PC-9 (cell line): ENCODE measurements around the gene BAIAP2. TPM values are rescaled to one million over a fixed set of nuclear protein-coding genes. Genes with fewer than 3 reads are reported as not detected.

Source experiments
- BruUV-seq: library from RNA; stranded (reverse); fragments of 400-500 nt; replicated peaks from 2 replicates; lab custom pipeline; 2021; lab: Mats Ljungman, UMichigan
- CTCF ChIA-PET: fragments of 300-600 bp; sonication (Branson Sonifier 250); formaldehyde crosslinking; loops from one replicate; lab custom pipeline; 2022; ENCODE audit warnings: antibody characterized with exemption; lab: Charles Lee
- POLR2A ChIA-PET: fragments of 300-600 bp; sonication (Branson Sonifier 250); formaldehyde crosslinking; loops from one replicate; lab custom pipeline; 2022; ENCODE audit warnings: antibody characterized with exemption; ENCODE audit not compliant: unreplicated experiment; lab: Charles Lee
- DNase-seq, 2 experiments: peaks; one replicate each; pipeline versions ENCODE4 v3.0.0 to v3.0.0-alpha.2; 2015 to 2022; ENCODE audit warnings: mixed read lengths in 1 of 2
- H2AFZ ChIP-seq: fragments of 200-600 bp; sonication (generic); 2 replicates; pipeline ENCODE4 v1.8.1; 2017; ENCODE audit warnings: antibody characterized with exemption
- H3F3A ChIP-seq: fragments of 200-600 bp; sonication (generic); 2 replicates; pipeline ENCODE4 v1.8.1; 2017; ENCODE audit warnings: antibody characterized with exemption, mild to moderate bottlenecking, low read depth; ENCODE audit not compliant: insufficient read depth
- H3K27ac ChIP-seq: fragments of 200-600 bp; sonication (generic); 2 replicates; pipeline ENCODE4 v1.6.1; 2016; ENCODE audit warnings: mixed run types
- H3K27me3 ChIP-seq: fragments of 200-600 bp; sonication (generic); 2 replicates; pipeline ENCODE4 v1.6.1; 2016; ENCODE audit warnings: low read depth, mixed run types; ENCODE audit not compliant: insufficient read depth
- H3K36me3 ChIP-seq: fragments of 200-600 bp; sonication (generic); 2 replicates; pipeline ENCODE4 v1.6.1; 2016; ENCODE audit warnings: low read depth, mixed run types
- H3K4me1 ChIP-seq: fragments of 200-600 bp; sonication (generic); replicated peaks from 2 replicates; pipeline ENCODE4 v1.6.1; 2016; ENCODE audit warnings: mixed run types; ENCODE audit not compliant: insufficient read depth
- H3K4me2 ChIP-seq: fragments of 200-600 bp; sonication (generic); 2 replicates; pipeline ENCODE4 v1.6.1; 2017; ENCODE audit warnings: mixed run types
- H3K4me3 ChIP-seq: fragments of 200-600 bp; sonication (generic); 2 replicates; pipeline ENCODE4 v1.6.1; 2016; ENCODE audit warnings: mixed run types
- H3K79me2 ChIP-seq: fragments of 200-600 bp; sonication (generic); 2 replicates; pipeline ENCODE4 v1.6.1; 2017; ENCODE audit warnings: low read depth, mixed run types
- H3K9me2 ChIP-seq: fragments of 200-600 bp; sonication (generic); 2 replicates; pipeline ENCODE4 v1.8.1; 2017; ENCODE audit warnings: mild to moderate bottlenecking; ENCODE audit not compliant: insufficient read depth
- H3K9me3 ChIP-seq: fragments of 200-600 bp; sonication (generic); 2 replicates; pipeline ENCODE4 v1.8.1; 2016; ENCODE audit warnings: low read depth; ENCODE audit not compliant: insufficient read depth
- H4K20me1 ChIP-seq: fragments of 200-600 bp; sonication (generic); 2 replicates; pipeline ENCODE4 v1.8.1; 2017; ENCODE audit not compliant: insufficient read depth
- EZH2 ChIP-seq: fragments of 200-600 bp; sonication (generic); IDR thresholded peaks from 2 replicates; pipeline ENCODE4 v1.8.0; 2017; ENCODE audit warnings: antibody characterized with exemption, low read depth
- intact Hi-C: fragments of 100-400 bp; cut with micrococcal nuclease; formaldehyde crosslinking; loops from one replicate; pipeline ENCODE4 v1.10.0; 2022; ENCODE audit not compliant: unreplicated experiment
- total RNA-seq: library from RNA; stranded (reverse); gene quantifications from 2 replicates; pipeline ENCODE4 v1.2.3, GENCODE V29; 2021
- TF ChIP-seq, protein P1 (sequence below): fragments of 200-600 bp; sonication (generic); conservative IDR thresholded peaks from 2 replicates; pipeline ENCODE4 v1.6.1; 2017; ENCODE audit warnings: mixed run types, antibody characterized with exemption, mild to moderate bottlenecking, moderate library complexity

BAIAP2 gene
- total RNA-seq, 1 experiment from 2014 or later = 125 TPM

GRCh38 chr17:81095383-81095762 is 60.4 kb downstream of the BAIAP2 start:
- H2AFZ ChIP-seq = no peak overlapping the region
- no peaks in the 10 kb centered on the region for H4K20me1 ChIP-seq
- H3K9me2 ChIP-seq = no peaks in the 10 kb centered on the region
- no peak overlapping the region for H3K4me3 ChIP-seq
- POLR2A ChIA-PET = interaction anchor here (0.6 to 1.3 kb wide), 4 partner anchors 45 to 254 kb away, joined by 4 to 10 read pairs (median 6); partner anchors contain the start of genes NDUFAF8 and TEPSIN
- TF ChIP-seq, protein P1, sequence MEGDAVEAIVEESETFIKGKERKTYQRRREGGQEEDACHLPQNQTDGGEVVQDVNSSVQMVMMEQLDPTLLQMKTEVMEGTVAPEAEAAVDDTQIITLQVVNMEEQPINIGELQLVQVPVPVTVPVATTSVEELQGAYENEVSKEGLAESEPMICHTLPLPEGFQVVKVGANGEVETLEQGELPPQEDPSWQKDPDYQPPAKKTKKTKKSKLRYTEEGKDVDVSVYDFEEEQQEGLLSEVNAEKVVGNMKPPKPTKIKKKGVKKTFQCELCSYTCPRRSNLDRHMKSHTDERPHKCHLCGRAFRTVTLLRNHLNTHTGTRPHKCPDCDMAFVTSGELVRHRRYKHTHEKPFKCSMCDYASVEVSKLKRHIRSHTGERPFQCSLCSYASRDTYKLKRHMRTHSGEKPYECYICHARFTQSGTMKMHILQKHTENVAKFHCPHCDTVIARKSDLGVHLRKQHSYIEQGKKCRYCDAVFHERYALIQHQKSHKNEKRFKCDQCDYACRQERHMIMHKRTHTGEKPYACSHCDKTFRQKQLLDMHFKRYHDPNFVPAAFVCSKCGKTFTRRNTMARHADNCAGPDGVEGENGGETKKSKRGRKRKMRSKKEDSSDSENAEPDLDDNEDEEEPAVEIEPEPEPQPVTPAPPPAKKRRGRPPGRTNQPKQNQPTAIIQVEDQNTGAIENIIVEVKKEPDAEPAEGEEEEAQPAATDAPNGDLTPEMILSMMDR = no peak
- no peak for TF ChIP-seq EZH2
- no peaks in the 10 kb centered on the region for H3K79me2 ChIP-seq
- peak overlapping the region; percentile 68 for H3K27ac ChIP-seq
- CTCF ChIA-PET = interaction anchor here (0.7 kb wide), 1 partner anchor 58 kb away, joined by 4 read pairs; no protein-coding TSS in a partner anchor
- no peak for DNase-seq
- H3F3A ChIP-seq = peaks cover 27% of the 10 kb centered on the region
- no peaks in the 10 kb centered on the region for H3K9me3 ChIP-seq
- BruUV-seq = TSS peak; percentile 39
- no peaks in the 10 kb centered on the region for H3K27me3 ChIP-seq
- H3K36me3 ChIP-seq = no peaks in the 10 kb centered on the region
- intact Hi-C loops = loop anchor here (1.0 kb wide), 1 partner anchor 58 kb away; no protein-coding TSS in a partner anchor
- H3K4me2 ChIP-seq = peak overlapping the region; percentile 63
- peaks cover 59% of the 10 kb centered on the region for H3K4me1 ChIP-seq

- TF ChIP-seq, protein P1 = no peak
- no peak for TF ChIP-seq EZH2
- H3K27ac ChIP-seq = peak overlapping the region; percentile 67
- intact Hi-C loops = loop anchor here (1.0 kb wide), 2 partner anchors 46 to 105 kb away; partner anchors contain the start of gene CHMP6
- no peaks in the 10 kb centered on the region for H3K27me3 ChIP-seq
- ChIA-PET POLR2A (interaction anchor here (0.7 kb wide), 1 partner anchor 24 kb away, joined by 3 read pairs; no protein-coding TSS in a partner anchor), CTCF (interaction anchor here (1.2 to 1.5 kb wide), 2 partner anchors 73 to 95 kb away, joined by 4 to 6 read pairs; no protein-coding TSS in a partner anchor)
- H3F3A ChIP-seq = peaks cover 27% of the 10 kb centered on the region
- H3K4me1 ChIP-seq = peaks cover 59% of the 10 kb centered on the region
- no peaks in the 10 kb centered on the region for H3K9me3 ChIP-seq
- peak overlapping the region; percentile 11; the same call in 1 of the 2 replicates for H3K4me3 ChIP-seq
- H3K79me2 ChIP-seq = no peaks in the 10 kb centered on the region
- H3K4me2 ChIP-seq = peak overlapping the region; percentile 82
- no peak overlapping the region for H2AFZ ChIP-seq
- TSS peak; percentile 68 for BruUV-seq
- DNase-seq = peak; percentile 37 to 41
- H4K20me1 ChIP-seq = no peaks in the 10 kb centered on the region
- no peaks in the 10 kb centered on the region for H3K9me2 ChIP-seq
- H3K36me3 ChIP-seq = no peaks in the 10 kb centered on the region
These were observed 61.8 kb downstream of the BAIAP2 start for GRCh38 chr17:81096741-81097133.

DNA sequence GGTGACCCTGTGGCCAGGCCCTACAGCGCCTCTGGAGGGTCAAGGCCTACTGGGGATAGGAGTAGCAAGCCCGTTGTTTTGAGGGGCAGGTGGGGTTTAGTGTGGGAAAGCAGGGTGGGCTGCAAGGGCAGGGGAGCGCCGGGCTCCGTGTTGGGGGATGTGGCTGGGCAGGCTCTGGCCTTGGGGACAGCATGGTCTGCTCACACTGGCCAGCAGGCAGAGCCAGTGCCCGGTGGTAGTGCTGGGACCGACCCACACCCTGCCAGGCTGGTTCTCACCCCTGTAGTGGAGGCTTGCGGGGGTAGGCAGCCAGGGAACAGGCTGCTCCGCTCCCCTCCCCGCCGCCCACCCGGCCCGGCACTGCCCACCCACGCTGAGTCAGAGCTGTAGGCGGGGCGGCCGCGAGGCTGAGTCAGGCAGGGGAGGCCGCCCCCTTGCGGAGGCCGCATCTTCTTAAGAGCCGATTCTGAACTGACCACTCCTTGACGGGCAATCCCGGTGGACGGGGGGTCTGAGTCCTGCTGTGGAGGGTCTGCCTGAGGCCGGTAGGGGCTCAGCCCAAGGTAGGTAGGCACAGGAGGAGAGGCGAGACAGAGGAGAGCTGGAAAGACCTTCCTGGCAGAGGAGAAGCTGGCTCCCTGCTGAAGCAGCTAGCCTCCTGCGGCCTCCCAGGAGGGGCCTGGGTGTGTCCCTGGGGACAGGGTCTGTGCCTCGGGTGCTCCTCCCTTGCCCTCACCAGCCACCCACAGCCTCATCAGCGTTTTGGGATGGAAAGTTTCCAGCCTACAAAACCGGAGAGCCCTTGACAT is 62.4 kb downstream of the BAIAP2 start:
- intact Hi-C loops = loop anchor here (1.0 kb wide), 2 partner anchors 47 to 106 kb away; partner anchors contain the start of gene CHMP6
- Histone ChIP-seq H3K27me3 (no peaks in the 10 kb centered on the region), H3K4me2 (peak overlapping the region; percentile 82), H4K20me1 (no peaks in the 10 kb centered on the region), H3F3A (peaks cover 27% of the 10 kb centered on the region), H3K9me2 (no peaks in the 10 kb centered on the region), H3K9me3 (no peaks in the 10 kb centered on the region), H3K4me1 (peaks cover 57% of the 10 kb centered on the region), H3K27ac (peak overlapping the region; percentile 67), H3K4me3 (peak overlapping the region; percentile 38; the same call in 1 of the 2 replicates), H2AFZ (no peak overlapping the region), H3K79me2 (no peaks in the 10 kb centered on the region), H3K36me3 (no peaks in the 10 kb centered on the region)
- TF ChIP-seq EZH2 = no peak
- TF ChIP-seq, protein P1 = peak; percentile 74
- ChIA-PET POLR2A (interaction anchor here (0.6 to 0.7 kb wide), 4 partner anchors 25 to 74 kb away, joined by 3 to 18 read pairs (median 4); no protein-coding TSS in a partner anchor), CTCF (interaction anchor here (0.6 to 1.5 kb wide), 5 partner anchors 60 to 127 kb away, joined by 3 to 11 read pairs (median 6); no protein-coding TSS in a partner anchor)
- peak; percentile 52 to 86 for DNase-seq
- TSS peak; percentile 16 for BruUV-seq
